Neuronal stem cell (in vitro differentiated cells): ENCODE measurements around the gene SNRPF.
A peak's percentile ranks its signal among the peaks of the same experiment; 100 is the strongest.

ENCODE experiments used
- DNase-seq: peaks from one replicate; pipeline ENCODE4 v3.0.0-alpha.2; 2013; ENCODE audit warnings: low spot score
- H2AFZ ChIP-seq: one replicate; pipeline ENCODE4 v1.6.1; 2013; ENCODE audit warnings: mild to moderate bottlenecking, low read length, inconsistent platforms
- H2AK5ac ChIP-seq: 2 replicates; pipeline ENCODE4 v1.6.1; 2013; ENCODE audit warnings: low read depth, mild to moderate bottlenecking, inconsistent platforms, low read length, moderate library complexity, mixed read lengths
- H2BK120ac ChIP-seq: 2 replicates; pipeline ENCODE4 v1.6.1; 2013; ENCODE audit warnings: low read depth, mild to moderate bottlenecking, inconsistent platforms, low read length, moderate library complexity, mixed read lengths
- H2BK12ac ChIP-seq: one replicate; pipeline ENCODE4 v1.6.1; 2013; ENCODE audit warnings: low read length, inconsistent platforms
- H2BK15ac ChIP-seq: 2 replicates; pipeline ENCODE4 v1.6.1; 2013; ENCODE audit warnings: mild to moderate bottlenecking, low read length, inconsistent platforms, mixed read lengths
- H2BK5ac ChIP-seq: one replicate; pipeline ENCODE4 v1.6.1; 2013; ENCODE audit warnings: inconsistent platforms, mild to moderate bottlenecking, low read length, moderate library complexity
- H3K14ac ChIP-seq: one replicate; pipeline ENCODE4 v1.6.1; 2013; ENCODE audit warnings: low read length, inconsistent platforms
- H3K18ac ChIP-seq: 2 replicates; pipeline ENCODE4 v1.6.1; 2013; ENCODE audit warnings: low read length, inconsistent platforms
- H3K23ac ChIP-seq: 2 replicates; pipeline ENCODE4 v1.6.1; 2013; ENCODE audit warnings: low read depth, mild to moderate bottlenecking, mixed read lengths, low read length, inconsistent platforms; ENCODE audit not compliant: poor library complexity
- H3K27ac ChIP-seq: replicated peaks from 3 replicates; pipeline ENCODE4 v1.5.1; 2013; ENCODE audit warnings: low read length, inconsistent platforms
- H3K27me3 ChIP-seq, 3 experiments: 2 replicates each; pipeline ENCODE4 v1.6.1; 2013; ENCODE audit warnings: low read length in 3 of 3, mild to moderate bottlenecking in 2 of 3, inconsistent platforms in 1 of 3, low read depth in 1 of 3, mixed read lengths in 1 of 3, moderate library complexity in 1 of 3; ENCODE audit not compliant: control insufficient read depth in 3 of 3, insufficient read depth in 3 of 3
- H3K36me3 ChIP-seq, 2 donors: replicated peaks in 1 of 2; 2 replicates each; pipeline ENCODE4 v1.6.1; 2013; ENCODE audit warnings: low read length in 2 of 2; ENCODE audit not compliant: control insufficient read depth in 2 of 2, insufficient read depth in 2 of 2
- H3K4ac ChIP-seq: 2 replicates; pipeline ENCODE4 v1.6.1; 2013; ENCODE audit warnings: inconsistent platforms, mild to moderate bottlenecking, low read length, moderate library complexity
- H3K4me1 ChIP-seq, 2 donors: 1 replicate in 1 of 2; 2 replicates in 1 of 2; pipeline ENCODE4 v1.6.1; 2013; ENCODE audit warnings: low read length in 2 of 2, low read depth in 1 of 2; ENCODE audit not compliant: control insufficient read depth in 2 of 2, insufficient read depth in 1 of 2
- H3K4me2 ChIP-seq: one replicate; pipeline ENCODE4 v1.6.1; 2013; ENCODE audit warnings: mild to moderate bottlenecking, low read length, inconsistent platforms; ENCODE audit not compliant: insufficient read depth, poor library complexity, severe bottlenecking
- H3K4me3 ChIP-seq, 2 donors: 2 replicates each; pipeline ENCODE4 v1.5.1; 2013; ENCODE audit warnings: low read length in 2 of 2, mild to moderate bottlenecking in 2 of 2, inconsistent platforms in 1 of 2, moderate library complexity in 1 of 2
- H3K79me1 ChIP-seq: one replicate; pipeline ENCODE4 v1.6.1; 2013; ENCODE audit warnings: low read depth, mild to moderate bottlenecking, inconsistent platforms, low read length, moderate library complexity
- H3K9ac ChIP-seq: one replicate; pipeline ENCODE4 v1.6.1; 2013; ENCODE audit warnings: mild to moderate bottlenecking, low read depth, low read length, inconsistent platforms; ENCODE audit not compliant: poor library complexity
- H3K9me3 ChIP-seq, 2 donors: replicated peaks in 1 of 2; 2 replicates each; pipeline versions ENCODE3 to v1.6.1; 2013; ENCODE audit warnings: low read length in 2 of 2, mild to moderate bottlenecking in 2 of 2, inconsistent platforms in 1 of 2, low read depth in 1 of 2, mixed read lengths in 1 of 2, moderate library complexity in 1 of 2; ENCODE audit not compliant: control insufficient read depth in 2 of 2, insufficient read depth in 1 of 2
- H4K8ac ChIP-seq: one replicate; pipeline ENCODE4 v1.6.1; 2013; ENCODE audit warnings: low read depth, mild to moderate bottlenecking, inconsistent platforms, low read length, moderate library complexity
- H4K91ac ChIP-seq: one replicate; pipeline ENCODE4 v1.6.1; 2013; ENCODE audit warnings: low read length, low read depth, mild to moderate bottlenecking, inconsistent platforms; ENCODE audit not compliant: poor library complexity
- WGBS, 2 donors: extraction: QIAGEN DNeasy Blood & Tissue Kit; methylation state at CpG; one replicate each; pipeline ENCODE4 v1.1.7; 2013; ENCODE audit warnings: missing lambda C conversion rate in 2 of 2, mixed read lengths in 1 of 2; ENCODE audit not compliant: insufficient read length in 2 of 2, insufficient replicate concordance in 1 of 2; ENCODE audit errors: extremely low coverage in 2 of 2; 5-methylcytosine and 5-hydroxymethylcytosine counted together

SNRPF gene

GRCh38 chr12:95852133-95852532, 6.6 kb upstream of the SNRPF start:
- no peak for DNase-seq
- Histone ChIP-seq H4K8ac (no peak overlapping the region), H2BK12ac (no peak overlapping the region), H3K9me3 (no peaks in the 10 kb centered on the region), H3K4me2 (no peak overlapping the region), H2AFZ (no peak overlapping the region), H2AK5ac (peak overlapping the region; percentile 41), H3K4ac (no peak overlapping the region), H3K4me1 (peaks cover 0 to 6% of the 10 kb centered on the region in 2 donors), H3K79me1 (no peaks in the 10 kb centered on the region), H3K18ac (no peak overlapping the region), H2BK5ac (no peak overlapping the region), H2BK120ac (no peak overlapping the region), H4K91ac (no peak overlapping the region), H3K9ac (no peak overlapping the region), H3K23ac (no peak overlapping the region), H3K27ac (no peak overlapping the region), H2BK15ac (no peak overlapping the region), H3K36me3 (no peaks in the 10 kb centered on the region), H3K27me3 (peaks cover 0 to 4% (median 0%) of the 10 kb centered on the region in 3 experiments), H3K14ac (no peak overlapping the region), H3K4me3 (no peak overlapping the region)
- no CpG with 5 or more reads among the region's 4 CpGs for WGBS, 2 donors

GRCh38 chr12:95857156-95857555, 1.6 kb upstream of the SNRPF start:
- Histone ChIP-seq H3K18ac (no peak overlapping the region), H3K36me3 (peaks cover 5 to 19% of the 10 kb centered on the region in 2 donors), H2BK12ac (no peak overlapping the region), H3K4me2 (no peak overlapping the region), H3K14ac (no peak overlapping the region), H3K27me3 (peaks cover 0 to under 1% (median 0%) of the 10 kb centered on the region in 3 experiments), H3K27ac (no peak overlapping the region), H3K4me3 (no peak overlapping the region), H4K91ac (no peak overlapping the region), H3K4ac (no peak overlapping the region), H3K23ac (no peak overlapping the region), H4K8ac (no peak overlapping the region), H3K4me1 (peaks cover 4 to 7% of the 10 kb centered on the region in 2 donors), H2BK15ac (no peak overlapping the region), H3K9ac (no peak overlapping the region), H2AK5ac (no peak overlapping the region), H2BK120ac (no peak overlapping the region), H2AFZ (peak overlapping the region; percentile 88), H3K79me1 (no peaks in the 10 kb centered on the region), H3K9me3 (peaks cover 3 to 14% of the 10 kb centered on the region in 2 donors), H2BK5ac (no peak overlapping the region)
- no CpG with 5 or more reads among the region's 7 CpGs for WGBS, 2 donors
- no peak for DNase-seq

- peak overlapping the region; percentile 82 for H3K4me2 ChIP-seq
- H4K8ac ChIP-seq = no peak overlapping the region
- no peak for DNase-seq
- H3K4ac ChIP-seq = no peak overlapping the region
- H3K27me3 ChIP-seq = no peaks in the 10 kb centered on the region
- no peak overlapping the region for H2BK12ac ChIP-seq
- H3K18ac ChIP-seq = no peak overlapping the region
- H2AFZ ChIP-seq = peak overlapping the region; percentile 88
- no peak overlapping the region for H3K9ac ChIP-seq
- peaks cover 4 to 7% of the 10 kb centered on the region in 2 donors for H3K4me1 ChIP-seq
- H3K9me3 ChIP-seq = peaks cover 4 to 20% of the 10 kb centered on the region in 2 donors
- no peak overlapping the region for H4K91ac ChIP-seq
- no CpG with 5 or more reads among the region's 18 CpGs for WGBS, 2 donors
- H3K23ac ChIP-seq = no peak overlapping the region
- peak overlapping the region; percentile 63 to 71 for H3K4me3 ChIP-seq
- no peak overlapping the region for H2BK120ac ChIP-seq
- no peak overlapping the region for H2AK5ac ChIP-seq
- no peak overlapping the region for H2BK5ac ChIP-seq
- no peaks in the 10 kb centered on the region for H3K79me1 ChIP-seq
- no peak overlapping the region for H3K27ac ChIP-seq
- H2BK15ac ChIP-seq = no peak overlapping the region
- H3K14ac ChIP-seq = no peak overlapping the region
- H3K36me3 ChIP-seq = peaks cover 12 to 26% of the 10 kb centered on the region in 2 donors
Measured at GRCh38 chr12:95857799-95858198, 953 bp upstream of the SNRPF start.

GRCh38 chr12:95859344-95859816, 628 bp downstream of the SNRPF start:
- Histone ChIP-seq H3K4me2 (peak overlapping the region; percentile 63), H3K79me1 (no peaks in the 10 kb centered on the region), H2AK5ac (no peak overlapping the region), H2BK5ac (no peak overlapping the region), H3K36me3 (peaks cover 13 to 41% of the 10 kb centered on the region in 2 donors), H3K4me3 (peak overlapping the region; percentile 63 to 97), H3K14ac (no peak overlapping the region), H2AFZ (peak overlapping the region; percentile 88), H3K18ac (no peak overlapping the region), H4K91ac (no peak overlapping the region), H3K9me3 (peaks cover 4 to 27% of the 10 kb centered on the region in 2 donors), H3K4ac (no peak overlapping the region), H3K27ac (peak overlapping the region; percentile 81), H3K27me3 (no peaks in the 10 kb centered on the region), H3K23ac (no peak overlapping the region), H2BK15ac (no peak overlapping the region), H4K8ac (no peak overlapping the region), H3K9ac (no peak overlapping the region), H2BK12ac (no peak overlapping the region), H3K4me1 (peaks cover 1 to 7% of the 10 kb centered on the region in 2 donors), H2BK120ac (no peak overlapping the region)
- no CpG with 5 or more reads among the region's 13 CpGs for WGBS, 2 donors
- DNase-seq = peak; percentile 12
